Measurements from ENCODE around the gene GPR84.
A peak's percentile ranks its signal among the peaks of the same experiment; 100 is the strongest.

The GPR84 gene

DNA sequence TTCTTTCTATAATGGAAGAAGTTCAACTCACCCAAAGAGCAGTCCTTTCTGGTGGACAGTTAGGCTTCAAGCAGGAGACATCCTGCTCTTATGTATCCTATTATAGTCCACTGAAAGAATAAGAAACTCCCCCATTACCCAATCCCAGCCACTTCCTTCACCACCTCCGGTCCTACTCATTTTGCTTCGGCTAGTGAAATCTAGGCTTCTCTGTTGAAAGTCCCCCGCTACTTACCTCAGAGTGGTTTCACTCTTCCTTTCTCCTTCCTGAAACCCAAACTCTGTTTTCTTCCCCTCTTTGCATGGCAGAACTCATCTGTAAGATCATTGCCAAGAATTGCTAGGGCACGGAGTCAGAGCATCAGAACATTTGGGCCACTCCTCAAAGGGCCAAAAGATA is at the start of gene GPR84:
Gene GPR84 (minus strand): TSS at position 74 of the 400 bp plus-strand sequence. CDS start 635 bp downstream, outside the sequence.
- DNase-seq, result peak; percentile 55
- H3K27me3 ChIP-seq (replicated peaks; ENCODE audit: insufficient read depth, low read length), result peaks cover 58% of the 10 kb centered on the region
- no peaks in the 10 kb centered on the region for H3K9me3 ChIP-seq (replicated peaks; ENCODE audit: insufficient read depth, low read length)
- H2AFZ ChIP-seq (ENCODE audit: low read length), result no peak within 1 kb of the TSS
- no peaks in the 10 kb centered on the region for H3K9me2 ChIP-seq (replicated peaks; ENCODE audit: insufficient read depth, low read length)
- peaks cover 23% of the 10 kb centered on the region for H3K4me1 ChIP-seq (ENCODE audit: low read length)
- no peaks in the 10 kb centered on the region for H3K36me3 ChIP-seq (replicated peaks; ENCODE audit: insufficient read depth, low read length)
- TF ChIP-seq, protein P1, sequence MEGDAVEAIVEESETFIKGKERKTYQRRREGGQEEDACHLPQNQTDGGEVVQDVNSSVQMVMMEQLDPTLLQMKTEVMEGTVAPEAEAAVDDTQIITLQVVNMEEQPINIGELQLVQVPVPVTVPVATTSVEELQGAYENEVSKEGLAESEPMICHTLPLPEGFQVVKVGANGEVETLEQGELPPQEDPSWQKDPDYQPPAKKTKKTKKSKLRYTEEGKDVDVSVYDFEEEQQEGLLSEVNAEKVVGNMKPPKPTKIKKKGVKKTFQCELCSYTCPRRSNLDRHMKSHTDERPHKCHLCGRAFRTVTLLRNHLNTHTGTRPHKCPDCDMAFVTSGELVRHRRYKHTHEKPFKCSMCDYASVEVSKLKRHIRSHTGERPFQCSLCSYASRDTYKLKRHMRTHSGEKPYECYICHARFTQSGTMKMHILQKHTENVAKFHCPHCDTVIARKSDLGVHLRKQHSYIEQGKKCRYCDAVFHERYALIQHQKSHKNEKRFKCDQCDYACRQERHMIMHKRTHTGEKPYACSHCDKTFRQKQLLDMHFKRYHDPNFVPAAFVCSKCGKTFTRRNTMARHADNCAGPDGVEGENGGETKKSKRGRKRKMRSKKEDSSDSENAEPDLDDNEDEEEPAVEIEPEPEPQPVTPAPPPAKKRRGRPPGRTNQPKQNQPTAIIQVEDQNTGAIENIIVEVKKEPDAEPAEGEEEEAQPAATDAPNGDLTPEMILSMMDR (IDR thresholded peaks at IDR 0.05; ENCODE audit: low read length), result no peak
- H3K27ac ChIP-seq (ENCODE audit: low read length), result no peak within 1 kb of the TSS
- no peak within 1 kb of the TSS for H3K4me3 ChIP-seq (ENCODE audit: low read length)
- H4K20me1 ChIP-seq (ENCODE audit: insufficient read depth, low read length), result peaks cover 5% of the 10 kb centered on the region; the same call in 1 of the 2 replicates
- H3F3A ChIP-seq (ENCODE audit: insufficient read depth, low read length), result peaks cover 16% of the 10 kb centered on the region
- H3K9ac ChIP-seq (ENCODE audit: low read length), result no peak within 1 kb of the TSS
- H3K79me2 ChIP-seq (ENCODE audit: low read length), result no peaks in the 10 kb centered on the region
- peak within 1 kb of the TSS; percentile 33 for H3K4me2 ChIP-seq (ENCODE audit: low read depth, low read length)

DNA sequence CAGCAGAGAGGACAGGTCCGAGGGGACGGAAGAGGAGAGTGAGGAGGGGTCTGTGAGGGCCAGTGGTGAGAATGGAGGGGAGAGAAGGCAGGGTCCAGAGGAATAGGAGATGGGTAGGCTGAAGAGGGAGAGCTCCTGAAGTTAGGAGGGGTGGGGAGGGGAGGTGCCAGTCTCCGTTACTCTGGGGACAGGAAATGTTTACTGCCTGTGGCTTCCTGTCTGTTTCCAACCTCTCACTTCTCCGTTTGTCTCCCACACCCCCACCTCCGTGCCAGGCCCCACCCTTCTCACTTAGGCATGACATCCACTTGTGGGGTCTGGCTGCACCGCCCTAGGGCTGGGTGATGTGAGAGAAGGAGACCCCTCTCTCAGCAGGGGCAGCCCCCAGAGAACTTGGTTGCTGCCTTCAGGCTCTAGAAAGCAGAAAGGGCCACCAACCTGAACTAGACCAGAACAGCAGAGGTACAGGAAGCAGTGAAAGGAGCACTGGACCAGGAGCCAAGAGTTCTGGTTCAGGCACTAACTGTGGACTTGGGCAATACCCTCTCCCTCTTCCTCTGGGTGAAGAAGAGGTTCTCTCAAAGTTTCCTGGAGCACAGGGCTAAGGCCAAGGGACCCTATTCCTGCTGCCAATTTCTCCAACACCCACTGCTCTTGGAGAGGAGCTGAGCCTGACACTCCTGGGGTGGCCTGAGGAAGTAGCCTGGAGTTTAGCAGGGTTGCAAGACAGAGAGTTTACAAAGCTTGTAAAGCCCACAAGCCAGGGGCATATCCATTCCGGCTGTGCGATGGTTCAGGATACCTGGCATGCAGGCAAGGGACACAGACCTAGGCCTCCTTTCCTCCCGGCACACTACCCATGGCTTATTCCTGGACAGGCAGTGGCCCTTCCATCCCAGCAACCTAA is 49.3 kb upstream of the GPR84 start:
- Histone ChIP-seq H3F3A (ENCODE audit: insufficient read depth, low read length) (no peaks in the 10 kb centered on the region), H3K9me3 (replicated peaks; ENCODE audit: insufficient read depth, low read length) (no peaks in the 10 kb centered on the region), H3K4me2 (ENCODE audit: low read depth, low read length) (peak overlapping the region; percentile 52), H3K27ac (ENCODE audit: low read length) (no peak overlapping the region), H3K9me2 (replicated peaks; ENCODE audit: insufficient read depth, low read length) (no peaks in the 10 kb centered on the region), H3K9ac (ENCODE audit: low read length) (no peak overlapping the region), H4K20me1 (ENCODE audit: insufficient read depth, low read length) (no peaks in the 10 kb centered on the region), H3K79me2 (ENCODE audit: low read length) (no peaks in the 10 kb centered on the region), H2AFZ (ENCODE audit: low read length) (peak overlapping the region; percentile 42), H3K4me1 (ENCODE audit: low read length) (peaks cover 17% of the 10 kb centered on the region), H3K4me3 (ENCODE audit: low read length) (no peak overlapping the region; the same call in 1 of the 2 replicates), H3K36me3 (replicated peaks; ENCODE audit: insufficient read depth, low read length) (no peaks in the 10 kb centered on the region), H3K27me3 (replicated peaks; ENCODE audit: insufficient read depth, low read length) (peaks cover 11% of the 10 kb centered on the region)
- TF ChIP-seq EZH2phosphoT487 (IDR thresholded peaks at IDR 0.05; ENCODE audit: low read length) (no peak), EZH2 (optimal IDR thresholded peaks at IDR 0.05; ENCODE audit: low read depth, low read length) (no peak)
- TF ChIP-seq, protein P1 (IDR thresholded peaks at IDR 0.05; ENCODE audit: low read length), result no peak
- DNase-seq, result peak; percentile 29

DNA sequence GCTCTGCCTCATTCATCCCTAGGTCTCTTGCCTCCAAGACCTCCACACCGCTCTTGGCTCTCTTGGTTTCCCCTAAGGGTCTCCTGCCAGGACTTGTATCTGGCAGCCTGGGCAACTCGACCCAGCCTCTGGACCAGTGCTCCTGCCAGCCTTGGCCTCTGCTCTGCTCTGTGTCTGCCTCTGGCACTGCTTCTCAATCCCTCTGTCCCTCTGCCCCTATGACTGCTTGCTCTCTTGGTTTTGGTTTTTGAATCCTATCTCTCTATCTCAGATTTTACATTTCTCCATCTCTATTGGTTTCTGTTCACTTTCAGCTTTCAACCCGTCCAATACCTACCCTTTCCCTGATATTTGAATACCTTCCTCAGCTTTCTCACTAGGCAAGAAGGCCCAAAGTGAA is 48.5 kb upstream of the GPR84 start:
- no peaks in the 10 kb centered on the region for H4K20me1 ChIP-seq (ENCODE audit: insufficient read depth, low read length)
- no peaks in the 10 kb centered on the region for H3K36me3 ChIP-seq (replicated peaks; ENCODE audit: insufficient read depth, low read length)
- H2AFZ ChIP-seq (ENCODE audit: low read length), result peak overlapping the region; percentile 39; the same call in 1 of the 2 replicates
- TF ChIP-seq EZH2 (optimal IDR thresholded peaks at IDR 0.05; ENCODE audit: low read depth, low read length), result no peak
- TF ChIP-seq, protein P1 (IDR thresholded peaks at IDR 0.05; ENCODE audit: low read length), result no peak
- no peak for TF ChIP-seq EZH2phosphoT487 (IDR thresholded peaks at IDR 0.05; ENCODE audit: low read length)
- peaks cover 3% of the 10 kb centered on the region for H3K27me3 ChIP-seq (replicated peaks; ENCODE audit: insufficient read depth, low read length)
- H3F3A ChIP-seq (ENCODE audit: insufficient read depth, low read length), result no peaks in the 10 kb centered on the region
- no peaks in the 10 kb centered on the region for H3K9me3 ChIP-seq (replicated peaks; ENCODE audit: insufficient read depth, low read length)
- peak overlapping the region; percentile 52 for H3K4me2 ChIP-seq (ENCODE audit: low read depth, low read length)
- H3K4me3 ChIP-seq (ENCODE audit: low read length), result no peak overlapping the region
- DNase-seq, result no peak
- no peaks in the 10 kb centered on the region for H3K79me2 ChIP-seq (ENCODE audit: low read length)
- peaks cover 17% of the 10 kb centered on the region for H3K4me1 ChIP-seq (ENCODE audit: low read length)
- no peak overlapping the region for H3K27ac ChIP-seq (ENCODE audit: low read length)
- H3K9me2 ChIP-seq (replicated peaks; ENCODE audit: insufficient read depth, low read length), result no peaks in the 10 kb centered on the region
- H3K9ac ChIP-seq (ENCODE audit: low read length), result no peak overlapping the region

Data from MM.1S (cell line).